HG03039 (cell line): Measurements from ENCODE around the gene FRMPD1.

Experiments used
- ATAC-seq: cut with Tn5 transposase; IDR thresholded peaks from one replicate; pipeline ENCODE4 v1.9.1; 2021; ENCODE audit warnings: mild to moderate bottlenecking, moderate library complexity; ENCODE audit not compliant: unreplicated experiment

Gene FRMPD1

GRCh38 chr9:37676411-37676830 is 25.7 kb downstream of the FRMPD1 start:
- no peak for ATAC-seq

- ATAC-seq: no peak
These were observed 26.7 kb downstream of the FRMPD1 start for GRCh38 chr9:37677435-37677834.

GRCh38 chr9:37678789-37679273 is 28.1 kb downstream of the FRMPD1 start:
- ATAC-seq: no peak

- no peak for ATAC-seq
These were observed 29.1 kb downstream of the FRMPD1 start for GRCh38 chr9:37679649-37680402.

- no peak for ATAC-seq
These were observed 32.2 kb downstream of the FRMPD1 start for GRCh38 chr9:37682951-37683350.

DNA sequence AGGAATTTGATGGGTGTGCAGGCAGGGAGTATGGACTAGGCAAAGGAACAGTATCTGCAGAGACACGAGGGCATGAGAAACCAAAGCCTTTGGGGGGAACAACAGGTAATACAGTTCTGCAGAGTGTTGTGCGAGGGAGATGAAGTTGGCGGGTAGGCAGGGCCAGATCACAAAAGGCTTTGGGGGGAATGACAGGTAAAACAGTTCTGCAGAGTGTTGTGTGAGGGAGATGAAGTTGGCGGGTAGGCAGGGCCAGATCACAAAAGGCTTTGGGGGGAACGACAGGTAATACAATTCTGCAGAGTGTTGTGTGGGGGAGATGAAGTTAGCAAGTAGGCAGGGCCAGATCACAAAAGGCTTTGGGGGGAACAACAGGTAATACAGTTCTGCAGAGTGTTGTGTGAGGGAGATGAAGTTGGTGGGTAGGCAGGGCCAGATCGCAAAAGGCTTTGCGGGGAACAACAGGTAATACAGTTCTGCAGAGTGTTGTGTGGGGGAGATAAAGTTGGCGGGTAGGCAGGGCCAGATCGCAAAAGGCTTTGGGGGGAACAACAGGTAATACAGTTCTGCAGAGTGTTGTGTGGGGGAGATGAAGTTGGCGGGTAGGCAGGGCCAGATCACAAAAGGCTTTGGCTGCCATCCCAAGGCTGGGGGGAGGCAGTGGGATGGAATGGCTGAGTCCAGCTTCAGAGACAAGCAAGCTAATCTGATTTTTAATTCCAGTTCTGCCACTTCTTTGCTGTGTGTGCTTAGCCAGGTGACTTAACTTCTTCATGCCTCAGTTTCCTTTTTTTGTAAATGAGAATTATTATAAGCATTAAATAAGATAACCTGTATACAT is 33.0 kb downstream of the FRMPD1 start:
- ATAC-seq: no peak

- no peak for ATAC-seq
These were observed 42.0 kb downstream of the FRMPD1 start for GRCh38 chr9:37692622-37693221.

DNA sequence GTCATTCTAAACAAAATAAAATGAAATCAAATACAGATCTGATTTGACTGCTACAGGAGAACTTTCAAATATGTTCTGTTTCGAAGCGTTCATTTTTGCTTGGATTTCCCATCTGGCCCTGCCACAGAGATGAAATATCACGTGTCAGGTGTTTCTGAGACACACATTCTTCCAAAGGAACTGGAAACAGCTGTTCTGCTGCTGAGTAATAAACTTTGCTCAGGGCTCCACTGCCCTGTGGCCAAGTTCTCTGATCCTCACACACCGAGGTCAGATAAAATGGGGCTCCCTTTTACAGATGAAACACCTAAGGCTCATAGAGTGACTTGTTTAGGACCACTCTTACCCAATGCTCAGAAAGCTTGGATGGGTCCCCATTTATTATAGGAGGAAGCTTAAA is 42.5 kb downstream of the FRMPD1 start:
- no peak for ATAC-seq

DNA sequence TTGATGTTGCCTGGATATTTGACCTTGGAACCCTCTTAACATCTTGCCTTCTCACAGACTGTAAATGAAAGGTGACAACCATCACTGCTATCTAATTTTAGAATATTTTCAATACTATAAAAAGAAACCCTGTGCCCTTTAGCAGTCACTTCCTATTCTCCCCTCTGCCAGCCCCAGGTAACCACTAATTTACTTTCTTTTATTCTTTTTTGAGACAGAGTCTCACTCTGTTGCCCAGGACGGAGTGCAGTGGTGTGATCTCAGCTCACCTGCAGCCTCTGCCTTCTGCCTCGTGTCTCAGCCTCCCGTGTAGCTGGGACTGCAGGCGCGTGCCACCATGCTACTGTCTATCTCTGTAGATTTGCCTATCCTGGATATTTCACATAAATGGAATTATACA is 43.6 kb downstream of the FRMPD1 start:
- ATAC-seq: no peak

DNA sequence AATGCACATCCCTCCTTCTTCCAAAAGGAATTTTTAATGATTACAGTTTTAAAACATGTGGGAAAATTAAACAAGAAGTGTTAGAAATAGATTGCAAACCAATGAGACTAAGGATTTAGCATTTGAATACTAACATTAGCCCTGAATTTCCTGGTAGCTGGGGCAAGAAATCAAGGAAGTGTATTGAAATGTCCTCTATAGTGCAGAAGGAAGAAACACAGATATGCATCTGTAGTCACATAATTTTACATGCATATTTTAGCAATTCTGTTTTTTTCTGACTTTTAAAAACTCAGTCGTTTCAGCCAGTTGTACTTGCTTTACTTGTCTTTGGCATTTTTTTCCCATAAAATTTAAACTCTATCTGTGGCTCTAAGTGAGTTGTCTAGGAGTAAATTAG is 45.8 kb downstream of the FRMPD1 start:
- ATAC-seq: no peak

DNA sequence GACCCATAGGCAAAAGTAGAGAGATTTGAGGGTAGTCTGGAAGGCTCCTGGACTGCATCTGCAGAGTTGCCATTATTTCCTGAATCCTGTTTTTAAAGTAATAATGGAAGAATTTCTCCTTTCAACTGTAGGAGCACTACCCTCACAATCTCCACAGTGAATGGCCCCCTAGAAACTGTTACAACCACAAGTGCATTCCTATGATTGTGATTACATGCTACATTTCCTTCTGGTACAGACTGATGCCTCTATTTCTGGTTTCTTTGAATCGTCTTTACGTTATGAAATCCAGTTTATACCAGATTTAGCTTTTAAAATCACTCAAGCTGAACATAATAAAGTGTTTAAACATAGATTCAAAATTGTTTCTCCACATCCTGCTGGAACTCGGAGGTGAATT is 49.4 kb downstream of the FRMPD1 start:
- ATAC-seq: no peak

- ATAC-seq: no peak
These were observed 50.1 kb downstream of the FRMPD1 start for GRCh38 chr9:37700900-37701299.

GRCh38 chr9:37705787-37706186 is 55.0 kb downstream of the FRMPD1 start:
- ATAC-seq: no peak

DNA sequence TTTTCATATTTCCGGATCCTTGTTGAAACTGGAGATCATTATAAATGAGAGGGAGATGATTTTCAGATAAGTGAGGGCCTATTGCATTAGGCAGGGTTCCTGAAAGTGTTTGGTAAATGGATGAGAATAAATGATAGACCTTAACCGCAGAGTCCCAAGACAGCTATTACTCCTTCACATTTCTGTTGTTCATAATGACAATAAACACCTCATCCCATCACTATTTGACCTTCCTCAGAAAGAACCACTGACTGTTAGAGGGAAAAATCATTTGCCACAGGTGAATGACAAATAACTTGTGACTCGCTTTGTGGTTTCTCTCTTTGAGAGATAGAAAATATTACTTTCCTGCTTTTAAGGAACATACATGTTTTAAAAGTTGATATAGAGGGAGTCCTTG is 55.5 kb downstream of the FRMPD1 start:
- ATAC-seq: no peak

DNA sequence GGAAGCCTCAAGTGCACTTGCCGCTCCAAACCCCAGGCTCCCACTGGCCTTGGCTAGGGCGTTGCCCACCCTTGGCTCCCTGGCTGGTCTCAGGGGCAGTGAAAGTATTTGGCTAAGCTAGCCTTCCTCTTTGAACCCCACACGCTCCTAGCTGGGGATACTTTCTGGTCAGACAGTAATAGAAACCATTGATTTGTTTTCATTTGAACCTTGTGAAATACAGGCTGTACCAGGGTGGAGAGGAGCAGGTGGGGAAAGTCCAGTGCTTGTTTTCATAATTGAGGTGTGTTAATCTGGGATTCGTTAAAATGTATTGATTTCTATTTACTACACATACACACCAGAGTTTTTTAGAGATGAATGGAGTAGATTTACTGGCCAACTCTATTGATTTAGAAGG is 57.0 kb downstream of the FRMPD1 start:
- ATAC-seq: no peak

GRCh38 chr9:37710046-37710445 is 59.3 kb downstream of the FRMPD1 start:
- no peak for ATAC-seq

DNA sequence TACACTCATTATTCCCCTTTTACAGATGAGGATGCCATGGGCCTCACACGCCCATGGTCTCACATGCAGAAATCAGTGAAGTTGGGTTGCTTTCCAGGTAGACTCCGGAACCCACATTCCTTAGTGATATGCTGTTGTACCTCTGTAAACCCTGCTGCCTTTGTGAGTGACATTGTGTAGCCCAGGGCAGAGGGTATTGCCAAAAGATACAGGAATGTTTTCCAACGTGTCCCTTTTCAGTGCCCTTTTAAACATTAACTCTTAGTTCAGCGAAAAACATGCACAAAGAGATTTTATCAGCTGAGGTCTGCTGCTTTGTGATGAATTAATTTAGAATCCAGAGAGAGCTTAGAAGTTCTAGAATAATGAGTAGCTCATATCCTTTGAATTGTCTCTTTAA is 64.5 kb downstream of the FRMPD1 start:
- no peak for ATAC-seq

- no peak for ATAC-seq
These were observed 65.3 kb downstream of the FRMPD1 start for GRCh38 chr9:37715991-37716505.

GRCh38 chr9:37719526-37719925 is 68.8 kb downstream of the FRMPD1 start:
- ATAC-seq: no peak

DNA sequence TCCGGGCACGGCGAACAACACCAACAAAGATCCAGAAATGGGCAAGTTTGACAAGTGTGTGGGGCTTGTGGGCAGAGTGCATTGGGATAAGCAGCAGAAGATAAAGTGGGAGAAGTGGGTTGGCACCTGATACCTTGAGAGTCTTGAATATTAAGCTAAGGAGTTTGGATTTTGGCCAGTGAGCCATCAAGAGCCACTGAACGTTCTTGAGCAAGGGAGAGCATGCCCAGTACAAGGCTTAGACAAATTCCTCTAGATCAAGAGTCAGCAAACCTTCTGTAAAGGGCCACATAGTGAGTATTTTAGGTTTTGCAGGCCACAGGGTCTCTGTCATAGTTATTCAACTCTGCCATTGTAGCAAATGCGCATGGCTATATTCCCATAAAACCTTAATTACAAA is 76.3 kb downstream of the FRMPD1 start:
- ATAC-seq: no peak

DNA sequence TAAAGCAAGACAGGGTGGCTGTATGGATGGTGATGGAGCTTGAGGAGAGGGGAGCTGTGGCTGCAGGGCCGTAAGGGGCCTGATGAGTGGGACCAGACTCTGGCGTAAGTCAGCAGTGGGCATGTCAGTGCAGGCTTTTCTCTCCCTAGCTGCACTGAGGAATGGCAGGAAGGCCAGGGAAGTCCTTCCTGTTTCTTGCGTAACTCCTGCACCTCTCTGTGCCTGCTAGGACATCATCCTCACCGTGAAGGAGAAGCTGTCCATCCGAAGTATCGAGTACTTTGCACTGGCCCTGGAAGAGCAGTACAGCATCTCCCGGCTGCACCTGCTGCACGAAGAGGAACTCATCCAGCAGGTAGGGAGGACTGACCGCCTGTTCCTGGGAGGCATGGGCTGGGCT is 78.7 kb downstream of the FRMPD1 start:
- ATAC-seq: no peak
